Esophagus (tissue), 2 donors: ENCODE results near the gene POLR1D. TPM values are rescaled to one million over a fixed set of nuclear protein-coding genes. Genes with fewer than 3 reads are reported as not detected.

Experiments used
- H3K27ac ChIP-seq, 2 donors: one replicate each; pipeline ENCODE4 v1.5.1; 2013; ENCODE audit warnings: low read depth in 2 of 2, mild to moderate bottlenecking in 2 of 2, inconsistent platforms in 1 of 2, low read length in 1 of 2, moderate library complexity in 1 of 2
- H3K27me3 ChIP-seq, 2 donors: one replicate each; pipeline ENCODE4 v1.6.1; 2013; ENCODE audit warnings: low read length in 2 of 2, control low read depth in 1 of 2, mild to moderate bottlenecking in 1 of 2; ENCODE audit not compliant: insufficient read depth in 2 of 2, control insufficient read depth in 1 of 2
- H3K36me3 ChIP-seq, 2 donors: one replicate each; pipeline ENCODE4 v1.6.1; 2013; ENCODE audit warnings: low read length in 1 of 2; ENCODE audit not compliant: control insufficient read depth in 2 of 2, insufficient read depth in 2 of 2
- H3K4me1 ChIP-seq, 2 donors: one replicate each; pipeline ENCODE4 v1.6.1; 2013; ENCODE audit warnings: low read length in 1 of 2; ENCODE audit not compliant: control insufficient read depth in 2 of 2, insufficient read depth in 2 of 2
- H3K4me3 ChIP-seq, 2 donors: one replicate each; pipeline ENCODE4 v1.5.1; 2013; ENCODE audit warnings: low read length in 2 of 2, mild to moderate bottlenecking in 2 of 2, low read depth in 1 of 2, moderate library complexity in 1 of 2
- H3K9me3 ChIP-seq, 2 donors: one replicate each; pipeline ENCODE4 v1.6.1; 2013; ENCODE audit warnings: mild to moderate bottlenecking in 2 of 2, low read depth in 1 of 2, low read length in 1 of 2, moderate library complexity in 1 of 2; ENCODE audit not compliant: control insufficient read depth in 2 of 2, insufficient read depth in 1 of 2
- WGBS, 2 donors: extraction: QIAGEN DNeasy Blood & Tissue Kit; methylation state at CpG; one replicate each; pipeline ENCODE4 v1.1.7; 2013; 5-methylcytosine and 5-hydroxymethylcytosine counted together
- polyA plus RNA-seq, 2 donors: library from polyadenylated mRNA; stranded (reverse); fragments of 200-250 nt; gene quantifications; one replicate each; pipeline ENCODE4 v1.2.3, GENCODE V29; 2013
- donor health status: healthy with polysubstance abuse.
- donor health status: Bipolar disorder and iron deficiency.

The POLR1D gene
- polyA plus RNA-seq, 2 donors: 126 to 133 TPM

- WGBS, 2 donors: 77 to 88% methylated on average over 3 of the region's 3 CpGs
- Histone ChIP-seq H3K4me1 (no peaks in the 10 kb centered on the region), H3K36me3 (no peaks in the 10 kb centered on the region), H3K27ac (no peak overlapping the region), H3K27me3 (no peaks in the 10 kb centered on the region), H3K9me3 (no peaks in the 10 kb centered on the region), H3K4me3 (no peak overlapping the region)
Measured at GRCh38 chr13:27593267-27593666, 28.4 kb upstream of the POLR1D start.

GRCh38 chr13:27595055-27595811 is 26.5 kb upstream of the POLR1D start:
- no peaks in the 10 kb centered on the region for H3K9me3 ChIP-seq
- no peaks in the 10 kb centered on the region for H3K4me1 ChIP-seq
- no peak overlapping the region for H3K27ac ChIP-seq
- 75 to 86% methylated on average over 2 of the region's 2 CpGs for WGBS, 2 donors
- no peaks in the 10 kb centered on the region for H3K27me3 ChIP-seq
- H3K4me3 ChIP-seq: no peak overlapping the region
- H3K36me3 ChIP-seq: no peaks in the 10 kb centered on the region

GRCh38 chr13:27599096-27599495 is 22.6 kb upstream of the POLR1D start:
- Histone ChIP-seq H3K27me3 (no peaks in the 10 kb centered on the region), H3K4me3 (no peak overlapping the region), H3K4me1 (no peaks in the 10 kb centered on the region), H3K36me3 (no peaks in the 10 kb centered on the region), H3K9me3 (no peaks in the 10 kb centered on the region), H3K27ac (no peak overlapping the region)

DNA sequence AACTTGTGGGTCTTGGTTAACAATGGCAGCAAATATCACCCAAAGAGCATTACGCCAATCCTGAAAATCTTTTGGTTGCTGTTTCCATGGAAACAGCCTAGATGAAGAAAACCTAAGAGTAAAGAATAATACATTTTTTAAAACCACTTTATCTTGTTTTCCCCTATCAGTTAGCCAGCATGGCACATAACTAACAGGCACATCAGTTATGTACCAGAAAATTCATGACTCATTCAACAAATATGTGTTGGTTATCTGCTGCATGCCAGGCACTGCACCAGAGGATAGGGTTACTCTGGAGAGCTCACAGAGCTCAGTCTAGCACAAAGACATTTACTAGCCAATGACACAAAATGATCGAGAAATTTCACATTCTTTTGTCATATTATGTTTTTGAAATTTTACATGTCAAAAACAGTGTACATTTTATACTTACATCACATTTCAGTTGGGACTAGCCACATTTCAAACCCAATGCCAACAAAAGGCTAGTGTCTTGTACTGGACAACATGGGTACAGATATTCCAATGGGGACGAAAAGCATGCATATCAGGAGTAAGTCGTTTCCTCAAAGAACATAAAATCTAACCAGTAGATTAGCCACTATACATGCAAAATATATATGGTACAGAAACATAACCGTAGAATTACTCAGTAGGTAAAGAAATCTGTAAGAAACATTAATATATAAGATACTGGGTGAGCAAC is 21.7 kb upstream of the POLR1D start:
- Histone ChIP-seq H3K27ac (no peak overlapping the region), H3K4me1 (no peaks in the 10 kb centered on the region), H3K9me3 (no peaks in the 10 kb centered on the region), H3K4me3 (no peak overlapping the region), H3K27me3 (no peaks in the 10 kb centered on the region), H3K36me3 (no peaks in the 10 kb centered on the region)
- 72 to 85% methylated on average over 5 of the region's 5 CpGs for WGBS, 2 donors

GRCh38 chr13:27600711-27601110 is 21.0 kb upstream of the POLR1D start:
- H3K27me3 ChIP-seq: no peaks in the 10 kb centered on the region
- H3K9me3 ChIP-seq: no peaks in the 10 kb centered on the region
- 90 to 94% methylated on average over 1 of the region's 1 CpG for WGBS, 2 donors
- H3K4me3 ChIP-seq: no peak overlapping the region
- no peak overlapping the region for H3K27ac ChIP-seq
- no peaks in the 10 kb centered on the region for H3K4me1 ChIP-seq
- no peaks in the 10 kb centered on the region for H3K36me3 ChIP-seq

- WGBS, 2 donors: 93 to 96% methylated on average over 2 of the region's 2 CpGs
- Histone ChIP-seq H3K36me3 (no peaks in the 10 kb centered on the region), H3K4me1 (no peaks in the 10 kb centered on the region), H3K27ac (no peak overlapping the region), H3K4me3 (no peak overlapping the region), H3K27me3 (no peaks in the 10 kb centered on the region), H3K9me3 (no peaks in the 10 kb centered on the region)
Measured at GRCh38 chr13:27601208-27601607, 20.5 kb upstream of the POLR1D start.

- H3K9me3 ChIP-seq: no peaks in the 10 kb centered on the region
- H3K27ac ChIP-seq: no peak overlapping the region
- H3K4me1 ChIP-seq: no peaks in the 10 kb centered on the region
- H3K36me3 ChIP-seq: no peaks in the 10 kb centered on the region
- H3K27me3 ChIP-seq: no peaks in the 10 kb centered on the region
- WGBS, 2 donors: 97 to 99% methylated on average over 2 of the region's 2 CpGs
- H3K4me3 ChIP-seq: no peak overlapping the region
Measured at GRCh38 chr13:27601803-27602202, 19.9 kb upstream of the POLR1D start.

GRCh38 chr13:27605099-27605498 is 16.6 kb upstream of the POLR1D start:
- no peaks in the 10 kb centered on the region for H3K4me1 ChIP-seq
- no peak overlapping the region for H3K27ac ChIP-seq
- H3K27me3 ChIP-seq: no peaks in the 10 kb centered on the region
- no peak overlapping the region for H3K4me3 ChIP-seq
- 63 to 67% methylated on average over 3 of the region's 3 CpGs for WGBS, 2 donors
- no peaks in the 10 kb centered on the region for H3K9me3 ChIP-seq
- no peaks in the 10 kb centered on the region for H3K36me3 ChIP-seq

DNA sequence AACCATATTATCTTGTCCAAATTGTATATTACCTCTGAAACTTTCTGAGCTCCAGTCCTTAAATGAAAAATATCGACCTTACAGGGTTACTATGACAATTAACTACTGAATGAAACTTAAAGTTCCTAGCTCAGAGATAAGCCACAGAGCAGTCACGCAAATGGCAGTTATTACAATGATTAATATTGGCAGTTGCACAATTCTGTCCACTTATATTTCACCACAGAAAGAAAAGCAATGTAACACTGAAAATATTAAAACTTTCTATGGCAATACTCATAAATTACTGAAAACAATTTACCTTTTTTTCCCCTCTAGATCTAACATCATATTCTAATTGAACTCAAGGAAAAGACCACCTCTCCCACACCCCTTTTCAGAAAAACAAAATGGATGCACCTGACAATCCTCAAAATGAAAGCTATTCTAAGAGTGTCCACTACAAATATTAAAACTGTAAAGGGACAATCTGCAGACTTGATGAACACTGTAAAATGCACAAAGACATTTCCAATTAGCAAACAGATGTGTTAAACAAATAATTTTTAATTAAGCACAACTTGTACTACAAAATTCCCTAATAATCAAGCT is 16.0 kb upstream of the POLR1D start:
- Histone ChIP-seq H3K9me3 (no peaks in the 10 kb centered on the region), H3K36me3 (no peaks in the 10 kb centered on the region), H3K4me3 (no peak overlapping the region), H3K27ac (no peak overlapping the region), H3K4me1 (no peaks in the 10 kb centered on the region), H3K27me3 (no peaks in the 10 kb centered on the region)
- WGBS, 2 donors: 55 to 68% methylated on average over 2 of the region's 2 CpGs
